Ramos (cell line): ENCODE results near the gene KRTAP10-3.

Experiments used
- in situ Hi-C: fragments of 300-500 bp; cut with MboI; formaldehyde crosslinking; loops from one replicate; pipeline ENCODE4 v1.14.3; 2022; ENCODE audit warnings: low sequenced_read_pairs; ENCODE audit not compliant: unreplicated experiment

Gene KRTAP10-3

GRCh38 chr21:44509539-44509938 is 49.1 kb downstream of the KRTAP10-3 start:
- in situ Hi-C loops = no loop called here

- in situ Hi-C loops = no loop called here
Observed at GRCh38 chr21:44508711-44509445, 49.7 kb downstream of the KRTAP10-3 start.

GRCh38 chr21:44508426-44508710 is 50.2 kb downstream of the KRTAP10-3 start:
- in situ Hi-C loops = no loop called here
